Posterior cingulate gyrus (tissue), 11 donors: ENCODE measurements around the gene SUPV3L1.
A peak's percentile ranks its signal among the peaks of the same experiment; 100 is the strongest.

Experiments used
- DNase-seq, 10 donors: peaks; one replicate each; pipeline versions ENCODE4 v3.0.0 to v3.0.0-alpha.2; 2020 to 2021; ENCODE audit warnings: mixed read lengths in 3 of 10
- intact Hi-C: fragments of 100-400 bp; cut with DNase I; formaldehyde crosslinking; loops from one replicate; pipeline ENCODE4 v1.15.1; 2023

The SUPV3L1 gene

DNA sequence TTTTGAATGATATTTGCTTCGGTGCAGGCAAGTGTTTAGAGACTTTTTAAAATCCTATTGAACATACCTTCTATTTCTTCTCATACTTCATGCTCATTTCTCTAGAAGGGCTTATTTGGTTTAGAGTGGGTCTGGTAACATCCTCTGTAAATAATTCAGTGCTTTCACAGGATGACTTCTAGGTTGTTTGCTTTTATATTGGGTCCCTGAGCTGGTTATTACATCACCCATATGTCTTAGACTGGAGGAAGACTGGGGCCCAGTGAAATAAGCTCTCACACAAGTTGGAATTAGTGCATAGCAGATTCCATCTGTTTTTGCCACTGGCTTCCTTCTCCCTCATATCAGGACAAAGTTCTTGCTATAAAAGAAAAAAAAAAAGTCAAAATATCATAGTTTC, 6.5 kb downstream of the SUPV3L1 start:
- DNase-seq = no peak
- intact Hi-C loops = loop anchor here (10.0 kb wide), 1 partner anchor 202 kb away; the partner anchor contains the start of gene KIFBP

DNA sequence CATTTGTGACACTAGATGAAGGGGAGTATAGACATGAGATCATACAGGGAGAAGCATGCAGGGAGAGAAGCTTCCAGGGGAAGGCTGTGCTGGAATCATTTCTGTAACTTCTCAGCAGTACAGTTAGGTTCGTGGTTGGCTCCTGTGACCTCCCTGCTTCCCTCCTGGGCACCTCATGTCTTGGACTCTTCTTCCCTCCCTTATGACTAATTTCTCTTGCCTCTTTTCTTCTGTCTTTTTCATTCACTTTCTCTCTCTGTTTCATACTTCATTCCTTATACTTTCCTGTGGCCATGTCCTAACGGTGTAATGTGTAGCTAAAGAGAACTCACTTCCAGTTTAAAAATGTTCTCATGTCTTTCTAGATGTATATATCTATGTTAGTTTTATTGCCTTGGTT, 21.0 kb downstream of the SUPV3L1 start:
- intact Hi-C loops = no loop called here
- no peak for DNase-seq

DNA sequence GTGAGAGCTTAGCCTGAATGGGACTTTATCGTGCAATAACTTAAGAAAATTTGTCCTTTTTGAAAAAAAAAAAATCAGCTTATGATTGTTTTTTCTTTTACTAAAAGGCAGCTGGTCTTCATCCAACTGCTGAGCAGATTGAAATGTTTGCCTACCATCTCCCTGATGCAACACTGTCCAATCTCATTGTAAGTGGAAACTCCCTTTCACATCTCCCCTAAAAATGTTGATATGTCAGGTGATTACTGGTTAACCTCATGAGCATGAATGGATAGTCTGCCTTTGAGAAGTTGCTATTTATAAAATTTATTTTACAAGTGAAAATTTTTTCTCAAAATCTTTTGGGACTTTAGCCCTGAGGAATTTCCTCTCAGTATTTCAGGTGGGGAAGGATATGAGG, 22.3 kb downstream of the SUPV3L1 start:
- DNase-seq = no peak
- intact Hi-C loops = no loop called here

DNA sequence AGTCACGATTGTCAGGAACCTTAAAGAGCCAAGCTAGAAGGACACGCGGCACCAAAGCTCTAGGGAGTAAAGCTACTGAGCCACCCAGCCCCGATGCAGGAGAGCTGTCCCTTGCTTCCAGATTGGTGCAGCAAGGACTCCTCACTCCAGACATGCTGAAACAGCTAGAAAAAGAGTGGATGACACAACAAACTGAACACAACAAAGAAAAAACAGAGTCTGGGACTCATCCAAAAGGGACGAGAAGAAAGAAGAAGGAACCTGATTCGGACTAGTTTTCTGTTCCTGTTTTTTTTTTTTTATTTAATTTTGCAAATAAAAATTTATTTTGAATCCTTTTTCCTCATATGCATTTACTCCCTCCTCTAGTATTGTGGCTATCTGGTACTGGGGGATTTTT, 28.7 kb downstream of the SUPV3L1 start:
- no peak for DNase-seq
- intact Hi-C loops = no loop called here

DNA sequence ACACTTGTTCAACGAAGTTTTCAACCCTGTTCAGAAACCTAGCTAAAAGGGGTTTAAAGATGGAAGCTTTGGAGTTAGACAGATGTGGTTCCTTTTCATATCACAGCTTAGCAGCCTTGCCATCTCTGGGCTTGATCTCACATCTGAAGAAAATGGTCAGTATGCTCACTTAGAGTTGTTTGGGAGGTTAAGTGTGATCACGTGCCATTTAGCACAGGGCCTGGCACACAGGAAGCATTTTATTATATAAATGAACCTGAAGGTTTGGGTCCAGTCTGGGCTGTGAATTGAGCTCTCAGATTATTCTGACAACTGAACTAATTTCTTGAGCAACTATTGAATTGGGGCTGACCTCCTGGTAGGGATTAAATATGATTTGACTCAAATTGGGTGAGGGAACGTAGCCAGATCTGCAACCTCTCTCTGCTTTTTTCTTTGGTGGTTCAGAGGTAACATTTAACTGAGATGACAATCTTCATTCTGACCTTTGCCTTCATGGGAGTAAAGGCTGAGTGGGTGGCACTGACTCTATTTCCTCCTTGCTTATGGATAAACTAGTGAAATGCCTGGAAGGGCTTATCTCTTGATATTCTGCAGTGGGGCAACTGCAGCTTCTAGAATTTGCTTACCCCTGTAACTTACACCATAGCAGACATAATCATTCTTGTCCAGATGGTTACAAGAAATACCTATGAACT, 29.9 kb downstream of the SUPV3L1 start:
- intact Hi-C loops = no loop called here
- no peak for DNase-seq

DNA sequence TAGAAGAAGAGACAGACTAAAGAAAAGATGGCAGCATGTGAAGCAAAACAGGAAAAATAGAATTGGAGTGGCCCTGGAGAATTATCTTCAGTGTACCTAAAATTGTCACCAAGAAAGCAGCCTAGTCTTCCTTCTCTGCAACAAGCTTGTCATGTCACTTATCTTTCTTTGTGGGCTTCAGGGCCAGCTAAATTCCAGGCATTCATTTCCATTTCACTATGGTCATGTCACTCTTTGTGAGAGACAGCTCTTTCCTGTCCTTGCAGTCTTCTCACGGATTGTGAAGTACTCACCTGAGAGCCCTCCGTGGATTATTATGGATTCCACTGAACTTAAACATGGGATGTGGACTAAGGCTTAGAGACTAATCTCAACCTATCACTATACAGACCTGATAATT, 31.1 kb downstream of the SUPV3L1 start:
- intact Hi-C loops = no loop called here
- DNase-seq = no peak

DNA sequence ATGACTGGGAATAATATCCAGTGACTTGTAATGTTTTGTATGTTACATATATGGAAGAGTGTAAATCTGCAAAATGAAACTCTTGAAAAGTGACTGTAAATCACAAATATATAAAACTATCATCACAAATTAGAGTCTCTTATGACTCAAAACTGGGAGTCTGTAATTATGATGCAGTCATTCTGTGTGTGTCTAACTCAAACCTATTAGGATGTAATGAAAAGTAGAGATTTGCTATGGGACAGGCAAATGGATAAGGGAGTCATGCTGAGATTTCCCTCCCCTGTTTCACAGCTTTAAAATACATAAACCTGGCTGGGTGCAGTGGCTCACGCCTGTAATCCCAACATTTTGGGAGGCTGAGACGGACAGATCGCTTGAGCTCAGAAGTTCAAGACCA, 31.5 kb downstream of the SUPV3L1 start:
- intact Hi-C loops = no loop called here
- DNase-seq = no peak

DNA sequence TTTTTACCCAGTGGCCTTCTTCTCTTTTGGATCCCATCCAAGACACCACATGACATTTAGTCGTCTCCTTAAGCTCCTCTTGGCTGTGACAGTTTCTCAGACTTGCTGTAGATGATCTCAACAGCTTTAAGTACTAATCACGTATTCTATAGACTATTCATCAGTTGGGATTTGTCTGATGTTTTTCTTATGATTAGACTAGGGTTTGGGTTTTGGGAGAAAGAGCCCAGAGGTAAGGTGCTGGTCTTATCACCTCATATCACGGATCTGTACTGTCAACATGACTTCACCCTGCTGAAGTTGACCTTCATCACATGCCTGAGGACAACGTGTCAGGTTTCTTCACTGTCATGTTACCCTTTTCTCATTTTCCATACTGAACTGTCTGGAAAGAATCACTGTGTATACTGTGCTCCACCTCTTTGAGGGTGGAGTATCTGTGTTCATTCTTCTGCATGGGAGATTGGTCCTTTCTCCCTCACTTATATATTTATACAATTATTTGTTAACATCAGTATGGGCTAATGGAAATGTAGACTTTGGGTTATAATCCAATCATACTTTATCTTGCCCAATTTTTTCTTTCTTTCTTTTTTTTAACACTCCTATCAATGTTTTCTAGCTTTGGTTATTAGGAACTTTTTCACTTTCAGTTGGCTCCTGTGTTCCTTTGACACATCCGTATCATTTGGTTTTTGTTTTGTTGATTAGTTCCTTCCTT, 33.7 kb downstream of the SUPV3L1 start:
- DNase-seq = no peak
- intact Hi-C loops = no loop called here

DNA sequence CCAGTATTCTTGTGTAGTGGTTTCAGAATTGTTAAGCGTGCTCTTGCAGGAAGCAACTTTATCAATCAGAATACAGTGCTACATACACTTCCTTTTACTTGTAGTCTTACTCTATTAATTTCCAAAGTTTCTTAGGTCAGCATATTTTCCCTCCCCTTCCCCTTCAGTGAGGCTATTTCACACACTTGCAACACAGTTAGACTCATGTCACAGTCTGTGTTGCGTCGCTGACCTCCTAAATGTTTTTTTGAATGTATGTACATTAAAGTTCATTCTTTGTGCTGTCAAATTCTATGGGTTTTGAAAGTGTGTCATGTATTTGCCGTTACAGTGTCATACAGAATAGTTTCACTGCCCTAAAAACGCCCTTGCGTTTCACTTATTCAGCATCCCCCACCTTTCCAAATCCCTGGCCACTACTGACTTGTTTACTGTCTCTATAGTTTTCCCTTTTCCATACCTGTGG, 34.7 kb downstream of the SUPV3L1 start:
- no peak for DNase-seq
- intact Hi-C loops = no loop called here

DNA sequence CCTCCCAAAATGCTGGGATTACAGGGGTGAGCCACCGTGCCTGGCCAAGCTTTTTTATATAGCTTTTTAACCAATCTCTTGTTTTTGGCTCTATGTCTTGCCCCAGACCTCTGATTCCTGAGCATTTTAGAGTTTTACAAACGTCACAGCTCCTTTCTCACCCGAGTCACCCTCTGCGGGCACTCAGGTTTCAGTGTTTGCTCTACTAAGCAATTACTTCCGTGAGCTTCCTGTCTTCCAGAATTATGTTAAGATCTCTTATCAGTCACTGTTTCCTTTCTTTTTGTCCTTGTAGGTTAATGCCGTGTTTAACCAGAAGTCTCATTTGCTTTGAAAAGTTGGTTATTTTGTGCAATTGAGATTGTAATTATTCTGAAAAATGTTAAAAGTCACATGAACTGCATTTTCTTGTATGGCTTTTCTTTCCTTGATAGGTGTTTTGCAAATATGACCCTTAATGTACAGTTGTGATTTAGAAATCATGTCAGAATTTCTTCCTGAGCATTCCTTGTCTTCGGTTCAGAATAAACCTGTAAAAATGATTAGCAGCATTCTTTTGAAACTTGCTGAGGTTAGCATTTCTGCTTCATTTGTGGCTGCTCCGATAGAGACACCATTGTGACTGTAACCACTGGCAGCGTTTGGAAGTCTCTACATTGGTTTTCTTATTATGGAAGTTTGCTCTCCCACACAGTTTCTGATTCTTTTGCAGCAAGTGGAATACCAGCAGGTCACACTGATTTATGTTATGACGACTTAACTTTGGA, 35.6 kb downstream of the SUPV3L1 start:
- DNase-seq = no peak
- intact Hi-C loops = no loop called here

DNA sequence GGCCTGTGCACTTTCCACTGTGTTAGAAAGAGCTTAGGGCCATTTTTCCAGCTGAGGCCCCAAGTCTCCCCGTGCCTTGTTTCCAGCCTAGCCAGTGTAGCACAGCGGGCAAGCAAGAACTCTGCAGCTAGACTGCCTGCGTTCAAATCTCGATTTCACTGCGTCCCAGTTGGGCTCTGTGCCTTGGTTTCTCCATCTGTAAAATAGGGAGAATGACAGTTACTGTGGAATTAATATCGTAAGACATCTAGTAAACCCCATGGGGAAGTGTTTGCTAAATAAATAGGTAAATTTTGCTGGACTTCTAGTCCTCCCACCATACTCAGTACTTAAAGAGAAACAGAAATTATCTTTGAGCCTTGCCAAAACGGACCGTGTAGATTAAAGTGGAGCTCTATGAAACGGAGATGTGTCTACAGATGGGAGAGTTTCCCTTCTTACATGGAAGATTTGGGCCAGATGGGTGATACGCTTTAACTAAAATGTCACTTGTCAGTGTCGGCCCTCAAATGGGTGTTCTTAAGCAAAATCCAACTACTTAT, 36.6 kb downstream of the SUPV3L1 start:
- DNase-seq = no peak
- intact Hi-C loops = no loop called here

DNA sequence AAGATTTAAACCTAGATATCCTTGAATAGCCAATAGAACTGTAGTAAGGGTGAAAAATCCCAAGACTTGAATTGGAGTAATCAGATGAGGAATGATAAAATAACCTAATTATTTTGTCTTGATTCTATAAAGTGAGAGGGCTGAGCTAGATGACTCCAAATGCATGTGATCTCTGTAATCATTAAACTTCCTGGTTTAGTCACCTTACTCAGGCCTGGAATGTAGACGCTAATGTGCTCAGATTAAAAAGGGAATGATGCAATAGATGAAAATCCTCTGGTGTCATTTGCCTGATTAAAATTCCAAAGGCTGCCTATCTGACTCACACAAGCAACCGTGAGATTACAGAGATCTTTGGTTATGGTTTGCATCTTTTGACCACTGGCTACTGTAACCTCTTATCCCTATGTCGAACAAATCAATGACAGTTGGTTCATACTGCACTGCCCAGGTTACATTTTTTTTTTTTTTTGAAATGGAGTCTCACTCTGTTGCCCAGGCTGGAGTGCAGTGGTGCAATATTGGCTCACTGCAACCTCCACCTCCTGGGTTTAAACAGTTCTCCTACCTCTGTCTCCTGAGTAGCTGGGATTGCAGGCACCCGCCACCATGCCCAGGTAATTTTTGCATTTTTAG, 37.2 kb downstream of the SUPV3L1 start:
- intact Hi-C loops = no loop called here
- DNase-seq = no peak

DNA sequence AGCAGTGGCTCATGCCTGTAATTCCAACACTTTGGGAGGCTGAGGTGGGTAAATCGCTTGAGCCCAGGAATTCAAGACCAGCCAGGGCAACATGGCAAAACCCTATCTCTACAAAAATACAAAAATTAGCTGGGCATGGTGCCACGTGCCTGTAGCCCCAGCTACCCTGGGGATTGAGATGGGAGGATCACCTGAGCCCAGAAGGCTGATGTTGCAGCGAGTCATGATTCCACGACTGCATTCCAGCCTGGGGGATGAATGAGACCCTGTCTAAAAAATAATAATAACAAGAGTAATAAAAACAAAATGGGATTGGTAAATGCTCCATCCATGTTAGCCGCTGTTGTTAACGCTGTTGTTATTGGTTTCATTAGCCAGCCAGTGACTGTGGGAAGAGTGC, 38.8 kb downstream of the SUPV3L1 start:
- DNase-seq = no peak
- intact Hi-C loops = no loop called here

DNA sequence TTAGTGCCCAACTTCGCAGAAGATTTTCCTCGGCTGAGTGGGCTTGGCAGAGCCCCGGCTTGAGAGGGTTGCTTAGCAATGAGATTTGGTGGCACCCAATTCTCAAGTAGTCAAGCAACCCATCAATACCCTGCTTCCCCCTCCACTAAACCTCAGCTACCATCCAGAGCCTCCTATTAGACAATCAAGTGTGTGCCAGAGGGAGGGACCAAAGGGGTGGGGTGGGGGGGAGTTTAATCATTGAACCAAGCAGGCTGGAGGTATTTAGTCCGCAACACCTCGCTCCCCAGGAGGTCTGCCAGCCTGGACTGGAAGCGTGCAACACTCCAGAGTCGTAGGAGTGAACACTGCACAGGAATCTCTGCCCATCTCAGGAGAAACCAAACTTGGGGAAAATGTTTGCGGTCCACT, 40.0 kb downstream of the SUPV3L1 start, which contains the start of gene HKDC1:
TSS of gene HKDC1 (plus strand) at position 292 of the 411 bp plus-strand sequence. CDS start at position 396, 104 bp downstream.
- no peak for DNase-seq
- intact Hi-C loops = no loop called here

DNA sequence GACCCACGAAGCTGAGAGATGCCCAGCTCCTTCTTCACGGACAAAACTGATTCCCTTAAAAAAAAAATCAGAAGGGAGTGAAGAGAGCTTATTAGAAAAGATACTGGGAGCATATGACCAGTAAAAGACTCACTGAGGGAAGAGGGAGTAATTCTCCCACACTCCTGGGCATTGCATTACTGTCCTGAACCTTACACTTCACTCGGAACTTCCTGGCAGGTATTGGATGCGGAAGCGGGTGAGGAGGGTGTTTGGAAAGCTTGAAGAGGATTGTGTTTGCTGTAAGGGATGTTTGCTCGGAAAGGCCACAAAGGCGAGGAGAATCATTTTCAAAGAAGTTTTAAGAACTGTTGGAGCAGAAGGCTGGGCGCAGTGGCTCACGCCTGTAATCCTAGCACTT, 40.5 kb downstream of the SUPV3L1 start:
- intact Hi-C loops = no loop called here
- DNase-seq = no peak

DNA sequence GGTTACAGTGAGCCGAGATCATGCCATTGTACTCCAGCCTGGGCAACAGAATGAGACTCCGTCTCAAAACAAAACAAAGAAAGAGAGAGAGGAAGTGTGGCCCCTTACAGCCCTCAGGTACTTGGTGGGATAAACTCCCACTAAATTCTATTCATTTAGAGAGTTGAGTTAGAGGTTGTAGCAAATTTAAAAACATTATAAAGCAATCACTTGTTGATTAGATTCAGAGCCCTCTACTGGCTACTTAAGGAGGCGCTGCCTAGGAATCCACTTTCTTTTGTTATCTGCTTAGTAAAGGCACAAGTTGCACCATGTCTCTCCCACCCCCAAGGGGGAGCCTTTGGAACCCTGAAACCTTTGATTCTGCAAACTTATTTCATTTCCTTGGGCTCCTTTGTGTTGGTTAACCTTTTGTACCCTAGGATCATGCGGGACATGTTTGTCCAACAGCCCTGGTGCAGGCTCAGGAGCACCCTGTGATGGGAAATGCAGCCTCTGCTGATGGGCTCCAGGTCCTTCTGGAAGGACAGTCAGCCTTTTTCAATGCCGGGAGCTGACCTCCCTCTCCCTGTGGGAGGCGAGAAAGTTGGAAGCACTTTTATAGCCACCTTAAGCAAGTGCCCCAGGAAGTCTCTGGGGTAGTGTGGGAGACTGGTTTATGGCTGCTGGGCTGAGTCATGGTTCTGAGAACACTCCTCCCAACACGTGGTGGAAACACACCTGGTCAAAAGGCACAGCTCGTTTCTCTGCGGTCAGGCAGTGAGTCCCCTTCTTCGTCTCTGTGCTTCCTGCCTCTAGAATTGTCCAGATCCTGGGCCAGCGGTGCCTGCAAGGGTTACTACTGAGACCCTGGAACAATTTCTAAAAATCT, 42.4 kb downstream of the SUPV3L1 start:
- no peak for DNase-seq
- intact Hi-C loops = no loop called here

DNA sequence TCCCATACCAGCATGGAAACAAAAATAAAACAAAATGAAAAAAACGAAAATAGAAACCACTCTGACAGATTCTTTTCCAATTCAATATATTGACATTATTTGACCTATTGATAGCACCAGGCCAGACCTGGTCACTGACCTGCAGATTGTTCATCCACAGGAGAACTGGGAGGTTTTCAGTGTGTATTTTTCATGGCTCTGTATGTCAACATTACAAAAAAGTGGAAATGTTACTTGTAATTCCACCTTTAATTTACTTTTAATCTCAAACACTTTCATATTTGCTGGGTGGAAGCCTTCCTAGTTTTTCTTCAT, 43.0 kb downstream of the SUPV3L1 start:
- DNase-seq = no peak
- intact Hi-C loops = no loop called here

DNA sequence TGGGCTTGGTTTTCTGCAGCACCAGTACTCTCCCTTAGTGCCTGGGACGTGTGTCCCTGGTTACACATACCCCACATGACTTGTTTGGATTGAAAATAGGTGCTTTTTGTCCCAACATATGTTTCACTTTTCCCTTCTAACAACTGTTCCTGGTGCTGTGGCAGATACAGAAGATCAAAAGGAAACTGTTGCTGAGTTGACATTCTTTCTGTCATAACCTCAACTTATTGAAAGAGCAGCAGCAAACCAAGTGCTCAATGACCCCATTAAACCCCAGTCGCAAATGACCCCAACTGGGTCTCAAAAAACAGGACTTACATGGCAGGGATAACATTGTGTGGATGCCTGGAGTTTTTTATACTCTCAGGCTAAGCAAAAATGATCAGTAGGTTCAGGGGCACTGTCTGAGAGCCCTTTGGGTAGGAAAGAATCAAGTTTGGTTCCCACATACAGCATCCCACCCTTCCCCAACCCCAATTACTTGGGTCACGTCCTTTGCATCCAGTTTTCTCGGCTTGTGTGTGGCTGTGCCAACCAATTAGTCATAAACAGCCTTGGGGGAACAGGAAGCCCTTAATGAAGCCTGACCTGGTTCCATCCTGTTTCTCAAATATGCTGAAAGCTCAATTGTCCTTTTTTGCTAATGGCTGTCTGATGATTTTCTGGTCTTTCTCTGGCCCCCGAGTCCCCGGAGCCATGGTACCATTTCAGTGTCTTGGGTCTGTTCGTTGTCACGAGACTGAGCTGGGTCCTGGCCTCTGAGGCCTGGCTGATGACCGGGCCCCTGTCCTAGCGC, 45.0 kb downstream of the SUPV3L1 start:
- DNase-seq = peak in 1 of 10 donors; percentile 65
- intact Hi-C loops = no loop called here

DNA sequence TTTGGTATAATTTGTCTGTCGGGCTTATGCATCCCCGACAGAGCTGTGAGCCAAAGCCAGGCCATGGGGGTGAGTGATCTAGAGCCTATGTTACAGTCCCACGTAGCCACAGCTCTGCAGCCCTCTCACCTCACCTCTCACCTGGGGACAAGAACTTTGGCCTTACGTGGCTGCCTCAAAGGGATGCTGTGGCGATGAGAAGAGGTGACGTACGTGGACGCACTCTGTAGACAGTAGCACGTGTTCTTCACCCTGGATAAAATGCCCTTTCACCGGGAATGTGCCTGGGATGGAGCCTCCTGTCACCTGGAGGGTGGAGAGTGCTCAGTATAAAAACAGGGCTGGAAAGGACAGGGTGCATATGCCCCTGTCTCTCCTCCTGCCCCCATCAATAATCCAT, 45.6 kb downstream of the SUPV3L1 start:
- intact Hi-C loops = no loop called here
- peak in 1 of 10 donors; percentile 10 for DNase-seq
